A549 (cell line): ENCODE data around the gene CDK5RAP2. TPM values are rescaled to one million over a fixed set of nuclear protein-coding genes. Genes with fewer than 3 reads are reported as not detected.

Experiments used
- ATAC-seq, 2 experiments: fragments of 200-7000 bp in 1 of 2; fragments of >200 bp in 1 of 2; cut with Nextera tagmentation in 1 of 2; cut with Tn5 transposase in 1 of 2; 3 replicates each; pipeline versions ENCODE4 v1.8.0 to v1.9.1; 2018 to 2020; ENCODE audit warnings: mild to moderate bottlenecking in 1 of 2, moderate library complexity in 1 of 2
- CTCF ChIA-PET: fragments of 300-600 bp; sonication (Branson Sonifier 250); formaldehyde crosslinking; extraction: SDS; loops from one replicate; lab custom pipeline; 2021; ENCODE audit warnings: antibody characterized with exemption, inconsistent platforms; lab: Yijun Ruan, JAX
- POLR2A ChIA-PET: fragments of 350-600 bp; formaldehyde crosslinking; extraction: SDS; loops from one replicate; lab custom pipeline; 2021; ENCODE audit warnings: antibody characterized with exemption, inconsistent platforms; lab: Yijun Ruan, JAX
- DNase-seq, 2 experiments: peaks; one replicate each; pipeline versions ENCODE4 v3.0.0 to v3.0.0-alpha.2; 2011 to 2016; ENCODE audit warnings: low read depth in 1 of 2, low spot score in 1 of 2
- FAIRE-seq: peaks from 2 replicates; lab custom pipeline; 2011; peaks lifted over from hg19 to GRCh38; lab: Jason Lieb, UNC
- H3K27ac ChIP-seq, 2 experiments: fragments of >200 bp; sonication (Bioruptor Twin); formaldehyde crosslinking; 3 replicates each; pipeline ENCODE4 v1.5.1; 2016 to 2017
- H3K4me1 ChIP-seq: fragments of >200 bp; sonication (Bioruptor Twin); formaldehyde crosslinking; 3 replicates; pipeline ENCODE4 v1.6.1; 2016
- H3K4me2 ChIP-seq: fragments of >200 bp; sonication (Bioruptor Twin); formaldehyde crosslinking; 3 replicates; pipeline ENCODE4 v1.6.1; 2016
- H3K4me3 ChIP-seq: fragments of >200 bp; sonication (Bioruptor Twin); formaldehyde crosslinking; 3 replicates; pipeline ENCODE4 v1.5.1; 2016
- H3K9me3 ChIP-seq: fragments of >200 bp; sonication (Bioruptor Twin); formaldehyde crosslinking; 3 replicates; pipeline ENCODE4 v1.6.1; 2016
- CBX2 ChIP-seq: fragments of 200-600 bp; sonication (generic); IDR thresholded peaks from 2 replicates; pipeline ENCODE4 v1.6.1; 2016; ENCODE audit warnings: low read depth, mild to moderate bottlenecking, borderline replicate concordance
- CEBPB ChIP-seq, 2 experiments: fragments of >200 bp in 1 of 2; sonication (Bioruptor Twin) in 1 of 2; formaldehyde crosslinking in 1 of 2; IDR thresholded peaks; 2 replicates each; pipeline ENCODE4 v1.6.1; 2012 to 2016
- CTCF ChIP-seq: fragments of >200 bp; sonication (Bioruptor Twin); formaldehyde crosslinking; IDR thresholded peaks from 3 replicates; pipeline ENCODE4 v1.5.1; 2016
- EP300 ChIP-seq, 2 experiments: fragments of >200 bp; sonication (Bioruptor Twin); formaldehyde crosslinking; IDR thresholded peaks; 2 replicates in 1 of 2; 3 replicates in 1 of 2; pipeline ENCODE4 v1.6.1; 2016 to 2017
- FOSB ChIP-seq: fragments of 250-450 bp; sonication (Bioruptor Pico); IDR thresholded peaks from 2 replicates; pipeline ENCODE4 v1.5.0; 2020; ENCODE audit warnings: mild to moderate bottlenecking, moderate library complexity
- FOSL2 ChIP-seq, 2 experiments: fragments of 450-650 bp in 1 of 2; fragments of >200 bp in 1 of 2; sonication (Bioruptor Twin) in 1 of 2; formaldehyde crosslinking; IDR thresholded peaks; 2 replicates each; pipeline versions ENCODE4 v1.5.0 to v1.6.1; 2016 to 2020; ENCODE audit warnings: mild to moderate bottlenecking in 1 of 2, moderate library complexity in 1 of 2
- HES2 ChIP-seq: fragments of >200 bp; sonication (Bioruptor Twin); formaldehyde crosslinking; IDR thresholded peaks from 2 replicates; pipeline ENCODE4 v1.6.1; 2016
- HEYL ChIP-seq: fragments of 250-450 bp; sonication (Bioruptor Pico); IDR thresholded peaks from 2 replicates; pipeline ENCODE4 v1.8.0; 2021; ENCODE audit warnings: mild to moderate bottlenecking, moderate library complexity
- HOXA7 ChIP-seq: fragments of 250-450 bp; sonication (Bioruptor Pico); IDR thresholded peaks from 2 replicates; pipeline ENCODE4 v1.5.0; 2020; ENCODE audit warnings: mild to moderate bottlenecking, moderate library complexity
- JUN ChIP-seq, 2 experiments: fragments of >200 bp; sonication (Bioruptor Twin); formaldehyde crosslinking; IDR thresholded peaks; 2 replicates in 1 of 2; 3 replicates in 1 of 2; pipeline ENCODE4 v1.6.1; 2016 to 2017
- NPAS2 ChIP-seq: fragments of 250-450 bp; sonication (Bioruptor Pico); IDR thresholded peaks from 2 replicates; pipeline ENCODE4 v1.8.0; 2022; ENCODE audit warnings: mild to moderate bottlenecking, moderate library complexity, borderline replicate concordance
- PHF8 ChIP-seq: fragments of 200-600 bp; sonication (generic); IDR thresholded peaks from 2 replicates; pipeline ENCODE4 v1.6.1; 2016; ENCODE audit warnings: low read depth, mild to moderate bottlenecking, antibody characterized with exemption, moderate library complexity, borderline replicate concordance
- POLR2A ChIP-seq: IDR thresholded peaks from 2 replicates; pipeline ENCODE4 v1.6.1; 2012; ENCODE audit warnings: mild to moderate bottlenecking, low read length
- RAD21 ChIP-seq, 2 experiments: fragments of >200 bp in 1 of 2; sonication (Bioruptor Twin) in 1 of 2; formaldehyde crosslinking in 1 of 2; IDR thresholded peaks in 1 of 2; conservative IDR thresholded peaks in 1 of 2; 2 replicates in 1 of 2; 3 replicates in 1 of 2; pipeline ENCODE4 v1.6.1; 2012 to 2018; ENCODE audit warnings: inconsistent platforms in 1 of 2
- RNF2 ChIP-seq: fragments of 200-600 bp; sonication (generic); IDR thresholded peaks from 2 replicates; pipeline ENCODE4 v1.6.1; 2016; ENCODE audit warnings: low read depth, mild to moderate bottlenecking, antibody characterized with exemption, moderate library complexity, borderline replicate concordance
- SREBF2 ChIP-seq: fragments of 450-650 bp; IDR thresholded peaks from 2 replicates; pipeline ENCODE4 v1.6.1; 2014; ENCODE audit warnings: mild to moderate bottlenecking, moderate library complexity
- ZC3H11A ChIP-seq: fragments of 450-650 bp; IDR thresholded peaks from 2 replicates; pipeline ENCODE4 v1.6.1; 2014; ENCODE audit warnings: antibody characterized with exemption, mild to moderate bottlenecking
- WGBS: methylation state at CpG from one replicate; pipeline ENCODE4 v1.1.6; 2017; ENCODE audit errors: missing lambda C conversion rate; 5-methylcytosine and 5-hydroxymethylcytosine counted together
- polyA plus RNA-seq, 4 experiments: library from polyadenylated mRNA; depleted of rRNA in 3 of 4; stranded (reverse); fragments of >200 nt; fragmentation: RNase III in 1 of 4; extraction: RNeasy Plus Mini Kit Qiagen cat#74134 plus additional on column Dnase treatment in 1 of 4; gene quantifications; 2 replicates in 3 of 4; 3 replicates in 1 of 4; pipeline ENCODE4 v1.2.3, GENCODE V29; 2011 to 2017
- TF ChIP-seq, protein P1 (sequence below): fragments of 150-350 bp; IDR thresholded peaks from 2 replicates; pipeline ENCODE4 v1.6.1; 2014; ENCODE audit warnings: low read depth, mild to moderate bottlenecking, low read length

The CDK5RAP2 gene
- polyA plus RNA-seq, 2 of the 4 experiments (the other 2 are of a cell fraction), result 29.1 to 44.6 TPM

- ChIA-PET CTCF (no interaction called here), POLR2A (no interaction called here)
- H3K4me1 ChIP-seq, result no peaks in the 10 kb centered on the region
- H3K4me3 ChIP-seq, result no peak overlapping the region
- peaks cover 14% of the 10 kb centered on the region for H3K9me3 ChIP-seq
- H3K27ac ChIP-seq, result no peak overlapping the region
- ATAC-seq, result no peak
- H3K4me2 ChIP-seq, result no peak overlapping the region
- WGBS, result 67% methylated on average over 1 of the region's 1 CpG
- TF ChIP-seq HES2, result no peak
- DNase-seq, result no peak
- no peak for FAIRE-seq
Observed at GRCh38 chr9:120374239-120374638, 205.7 kb downstream of the CDK5RAP2 start.

- Histone ChIP-seq H3K27ac (no peak overlapping the region), H3K4me3 (no peak overlapping the region), H3K4me1 (peaks cover under 1% of the 10 kb centered on the region; the same call in 1 of the 3 replicates), H3K4me2 (no peak overlapping the region), H3K9me3 (no peaks in the 10 kb centered on the region)
- FAIRE-seq (no peak), DNase-seq (no peak), ATAC-seq (no peak)
- CTCF ChIA-PET, result no interaction called here
- POLR2A ChIA-PET, result no interaction called here
- no peak for TF ChIP-seq SREBF2
- TF ChIP-seq, protein P1, sequence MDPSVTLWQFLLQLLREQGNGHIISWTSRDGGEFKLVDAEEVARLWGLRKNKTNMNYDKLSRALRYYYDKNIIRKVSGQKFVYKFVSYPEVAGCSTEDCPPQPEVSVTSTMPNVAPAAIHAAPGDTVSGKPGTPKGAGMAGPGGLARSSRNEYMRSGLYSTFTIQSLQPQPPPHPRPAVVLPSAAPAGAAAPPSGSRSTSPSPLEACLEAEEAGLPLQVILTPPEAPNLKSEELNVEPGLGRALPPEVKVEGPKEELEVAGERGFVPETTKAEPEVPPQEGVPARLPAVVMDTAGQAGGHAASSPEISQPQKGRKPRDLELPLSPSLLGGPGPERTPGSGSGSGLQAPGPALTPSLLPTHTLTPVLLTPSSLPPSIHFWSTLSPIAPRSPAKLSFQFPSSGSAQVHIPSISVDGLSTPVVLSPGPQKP, result no peak
- TF ChIP-seq JUN (IDR thresholded peaks at IDR 0.05), result no peak
- no peak for TF ChIP-seq ZC3H11A
- TF ChIP-seq RNF2, result no peak
- 33% methylated on average over 2 of the region's 2 CpGs for WGBS
Observed at GRCh38 chr9:120372040-120372439, 207.9 kb downstream of the CDK5RAP2 start.

DNA sequence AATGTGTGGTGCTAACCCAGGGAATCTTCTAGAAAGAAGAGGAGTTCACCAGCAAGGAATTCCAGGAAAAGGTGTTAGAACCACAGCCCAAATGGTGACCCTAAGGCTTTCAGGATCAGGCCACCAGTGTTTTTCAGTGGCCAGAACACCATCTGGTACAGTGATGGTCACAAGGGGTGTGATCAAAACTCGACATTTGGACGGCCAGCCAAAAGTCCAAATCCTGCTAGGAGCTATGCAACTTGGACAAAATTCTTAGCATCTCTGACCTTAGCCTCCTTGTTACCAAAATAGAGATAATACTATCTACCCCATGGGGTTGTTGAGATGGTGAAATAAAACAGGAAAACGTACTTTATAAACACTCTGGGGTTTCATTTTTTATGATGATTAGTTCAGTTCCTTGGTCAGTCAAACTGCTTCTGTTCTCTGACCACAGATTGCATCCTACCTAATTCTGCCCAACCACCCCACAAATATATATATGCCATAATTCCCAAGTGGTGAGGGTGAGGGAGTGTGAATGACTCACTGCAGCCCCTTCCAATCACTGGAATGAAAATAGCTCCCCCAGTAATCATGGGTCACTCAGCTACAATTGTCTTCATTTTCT, 210.3 kb downstream of the CDK5RAP2 start:
- CTCF ChIA-PET, result interaction anchor here (0.8 to 1.5 kb wide), 3 partner anchors 21 to 105 kb away, joined by 3 read pairs; no protein-coding TSS in a partner anchor
- no peak for FAIRE-seq
- no peak for ATAC-seq
- peaks cover 13% of the 10 kb centered on the region; the same call in 2 of the 3 replicates for H3K4me1 ChIP-seq
- POLR2A ChIA-PET, result no interaction called here
- no peaks in the 10 kb centered on the region for H3K9me3 ChIP-seq
- TF ChIP-seq CTCF, result no peak
- no peak for TF ChIP-seq NPAS2 (CRISPR knock-in tag)
- TF ChIP-seq HES2, result no peak
- TF ChIP-seq POLR2A, result no peak
- TF ChIP-seq PHF8, result no peak
- TF ChIP-seq FOSB (CRISPR knock-in tag), result no peak
- TF ChIP-seq HEYL (CRISPR knock-in tag), result no peak
- TF ChIP-seq CBX2, result no peak
- TF ChIP-seq FOSL2 (IDR thresholded peaks at IDR 0.05), result no peak
- no peak for TF ChIP-seq FOSL2 (CRISPR knock-in tag; IDR thresholded peaks at IDR 0.05)
- TF ChIP-seq EP300 (IDR thresholded peaks at IDR 0.05), result no peak
- no peak for TF ChIP-seq HOXA7 (CRISPR knock-in tag)
- no peak for TF ChIP-seq CEBPB (IDR thresholded peaks at IDR 0.05)
- no peak for TF ChIP-seq RAD21 (conservative IDR thresholded peaks at IDR 0.05 in 1 of 2, IDR thresholded peaks at IDR 0.05 in 1 of 2)
- TF ChIP-seq, all 56 proteins: peak for 0
- WGBS, result 49% methylated on average over 3 of the region's 3 CpGs
- DNase-seq, result no peak
- H3K4me2 ChIP-seq, result no peak overlapping the region
- no peak overlapping the region for H3K27ac ChIP-seq
- H3K4me3 ChIP-seq, result no peak overlapping the region
